ENCODE results near the gene B4GAT1. TPM values are rescaled to one million over a fixed set of nuclear protein-coding genes. Genes with fewer than 3 reads are reported as not detected.
A peak's percentile ranks its signal among the peaks of the same experiment; 100 is the strongest.

Gene B4GAT1
- total and polyA plus RNA-seq, 9 of the 15 experiments (the other 6 are each of a cell fraction or from before 2014, with no cell fraction given), result 0.86 to 9.5 (median 3.8) TPM

- WGBS (ENCODE audit: insufficient coverage, low coverage, missing lambda C conversion rate), result 32% methylated on average over 12 of the region's 12 CpGs
- no peaks in the 10 kb centered on the region for H3K36me3 ChIP-seq (ENCODE audit: control insufficient read depth, insufficient read depth, low read length)
- H3K9ac ChIP-seq (ENCODE audit: insufficient read depth in 1 of 2, low read depth in 2 of 2, low read length in 2 of 2), result no peak overlapping the region
- 0 out of 5 replicates have a peak, but pooled peaks cover 0 to 6% of the 10 kb centered on the region in 2 experiments for H3K4me1 ChIP-seq (replicated peaks in 1 of 2; ENCODE audit: control insufficient read depth in 2 of 2, insufficient read depth in 2 of 2, low read length in 2 of 2)
- ATAC-seq (no peak; the same call in 2 of the 3 replicates), FAIRE-seq (no peak), DNase-seq (ENCODE audit: extremely low read depth in 1 of 4, low spot score in 3 of 4) (no peak)
- H3K9me1 ChIP-seq (ENCODE audit: control insufficient read depth, insufficient read depth, low read length), result peaks cover 3% of the 10 kb centered on the region
- peaks cover 0 to 1% of the 10 kb centered on the region in 2 experiments; a peak in 1 of 5 replicates for H3K27me3 ChIP-seq (ENCODE audit: control insufficient read depth in 2 of 2, insufficient read depth in 2 of 2, low read length in 2 of 2)
- in situ Hi-C loops (cut with MboI) (no loop called here), intact Hi-C loops (cut with micrococcal nuclease) (no loop called here)
- no peaks in the 10 kb centered on the region for H3K79me2 ChIP-seq (ENCODE audit: control insufficient read depth, insufficient read depth, low read length)
- H2AFZ ChIP-seq (ENCODE audit: low read depth, low read length), result no peak overlapping the region
- no peaks in the 10 kb centered on the region for H3K9me3 ChIP-seq (replicated peaks; ENCODE audit: control insufficient read depth, insufficient read depth, low read depth, low read length)
- ChIA-PET POLR2A (interaction anchor here (1.0 to 1.5 kb wide), 2 partner anchors 10 to 14 kb away, joined by 3 to 5 read pairs; partner anchors contain the start of gene YIF1A), CTCF (ENCODE audit: low intra/inter-chr PET ratio) (no interaction called here)
- H3K27ac ChIP-seq (ENCODE audit: extremely low read depth, low read depth, low read length), result no peak overlapping the region
- no peak overlapping the region for H3K4me3 ChIP-seq
- no TSS peak for BruUV-seq (replicated peaks)
- no peak overlapping the region for H3K4me2 ChIP-seq (ENCODE audit: insufficient read depth, low read length)
- TF ChIP-seq EGR1 (conservative IDR thresholded peaks at IDR 0.05) (peak; percentile 44; the same call in 1 of the 2 replicates), CTCFL (IDR thresholded peaks at IDR 0.05; ENCODE audit: borderline replicate concordance, insufficient read depth, low read depth, low read length, poor library complexity, severe bottlenecking) (no peak)
- no peaks in the 10 kb centered on the region for H4K20me1 ChIP-seq (replicated peaks; ENCODE audit: control insufficient read depth, insufficient read depth, low read length)
Observed at GRCh38 chr11:66302656-66303055, 44.8 kb downstream of the B4GAT1 start.

DNA sequence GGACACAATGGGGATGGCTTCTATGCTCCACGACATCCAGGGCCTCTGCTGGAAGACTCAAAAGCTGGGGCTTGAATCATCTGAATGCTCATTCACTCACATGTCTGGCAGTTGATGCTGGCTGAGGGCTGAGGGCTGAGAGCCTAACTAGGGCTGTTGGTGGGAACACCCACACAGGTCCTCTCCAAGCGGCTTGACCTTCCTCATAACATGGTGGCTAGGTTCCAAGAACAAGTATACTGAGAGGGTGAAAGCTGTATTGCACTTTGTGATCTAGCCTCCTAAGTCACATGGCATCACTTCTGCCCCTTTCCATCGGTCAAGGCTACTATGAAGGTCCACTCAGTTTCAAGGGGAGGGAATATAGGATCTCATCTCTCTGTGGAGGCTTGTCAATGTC is 48.2 kb downstream of the B4GAT1 start:
- in situ Hi-C loops (cut with MboI) (no loop called here), intact Hi-C loops (cut with micrococcal nuclease) (no loop called here)
- H3K9me1 ChIP-seq (ENCODE audit: control insufficient read depth, insufficient read depth, low read length), result peaks cover 3% of the 10 kb centered on the region
- H3K36me3 ChIP-seq (ENCODE audit: control insufficient read depth, insufficient read depth, low read length), result no peaks in the 10 kb centered on the region
- H3K27ac ChIP-seq (ENCODE audit: extremely low read depth, low read depth, low read length), result no peak overlapping the region
- no peaks in the 10 kb centered on the region for H3K9me3 ChIP-seq (replicated peaks; ENCODE audit: control insufficient read depth, insufficient read depth, low read depth, low read length)
- peaks cover 0 to 22% of the 10 kb centered on the region in 2 experiments; a peak in 1 of 5 replicates for H3K4me1 ChIP-seq (replicated peaks in 1 of 2; ENCODE audit: control insufficient read depth in 2 of 2, insufficient read depth in 2 of 2, low read length in 2 of 2)
- 0% methylated on average over 3 of the region's 3 CpGs for WGBS (ENCODE audit: insufficient coverage, low coverage, missing lambda C conversion rate)
- ATAC-seq (peak; percentile 37; the same call in 1 of the 3 replicates), DNase-seq (ENCODE audit: extremely low read depth in 1 of 4, low spot score in 3 of 4) (no peak), FAIRE-seq (peak; percentile 35)
- H3K9ac ChIP-seq (ENCODE audit: insufficient read depth in 1 of 2, low read depth in 2 of 2, low read length in 2 of 2), result peak overlapping the region in 1 of 2 experiments; percentile 48; a peak in 1 of 4 replicates
- H4K20me1 ChIP-seq (replicated peaks; ENCODE audit: control insufficient read depth, insufficient read depth, low read length), result no peaks in the 10 kb centered on the region
- peaks cover 0 to 8% of the 10 kb centered on the region in 2 experiments; a peak in 2 of 5 replicates for H3K27me3 ChIP-seq (ENCODE audit: control insufficient read depth in 2 of 2, insufficient read depth in 2 of 2, low read length in 2 of 2)
- H3K79me2 ChIP-seq (ENCODE audit: control insufficient read depth, insufficient read depth, low read length), result no peaks in the 10 kb centered on the region
- H2AFZ ChIP-seq (ENCODE audit: low read depth, low read length), result no peak overlapping the region; the same call in 1 of the 2 replicates
- H3K4me3 ChIP-seq, result no peak overlapping the region
- CTCF ChIA-PET (ENCODE audit: low intra/inter-chr PET ratio), result no interaction called here
- BruUV-seq (replicated peaks), result no TSS peak
- H3K4me2 ChIP-seq (ENCODE audit: insufficient read depth, low read length), result no peak overlapping the region
- POLR2A ChIA-PET, result interaction anchor here (4.3 kb wide), 1 partner anchor 11 kb away, joined by 18 read pairs; the partner anchor contains the start of gene YIF1A
- TF ChIP-seq BDP1 (IDR thresholded peaks at IDR 0.05; ENCODE audit: insufficient read depth, insufficient read length) (no peak), ZNF785 (CRISPR knock-in tag; IDR thresholded peaks at IDR 0.05) (no peak), NCOA1 (IDR thresholded peaks at IDR 0.05; ENCODE audit: low read depth) (no peak), ZNF436 (CRISPR knock-in tag; IDR thresholded peaks at IDR 0.05) (no peak), SRSF9 (IDR thresholded peaks at IDR 0.05; ENCODE audit: borderline replicate concordance, low read depth, low read length) (no peak), TSC22D4 (tag; IDR thresholded peaks at IDR 0.05) (no peak), ZNF280A (IDR thresholded peaks at IDR 0.05; ENCODE audit: low read depth, partially characterized antibody) (no peak), ZC3H4 (CRISPR knock-in tag; IDR thresholded peaks at IDR 0.05; ENCODE audit: borderline replicate concordance) (no peak)
- TF ChIP-seq, protein P1, sequence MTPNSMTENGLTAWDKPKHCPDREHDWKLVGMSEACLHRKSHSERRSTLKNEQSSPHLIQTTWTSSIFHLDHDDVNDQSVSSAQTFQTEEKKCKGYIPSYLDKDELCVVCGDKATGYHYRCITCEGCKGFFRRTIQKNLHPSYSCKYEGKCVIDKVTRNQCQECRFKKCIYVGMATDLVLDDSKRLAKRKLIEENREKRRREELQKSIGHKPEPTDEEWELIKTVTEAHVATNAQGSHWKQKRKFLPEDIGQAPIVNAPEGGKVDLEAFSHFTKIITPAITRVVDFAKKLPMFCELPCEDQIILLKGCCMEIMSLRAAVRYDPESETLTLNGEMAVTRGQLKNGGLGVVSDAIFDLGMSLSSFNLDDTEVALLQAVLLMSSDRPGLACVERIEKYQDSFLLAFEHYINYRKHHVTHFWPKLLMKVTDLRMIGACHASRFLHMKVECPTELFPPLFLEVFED (CRISPR knock-in tag; conservative IDR thresholded peaks at IDR 0.05), result no peak
